Esophagus muscularis mucosa (tissue), 3 donors: ENCODE measurements around the gene TSPAN15.

Source experiments
- CTCF ChIP-seq, 3 experiments: fragments of 200-600 bp in 2 of 3; fragments of 450-650 bp in 1 of 3; sonication (generic) in 2 of 3; IDR thresholded peaks; one replicate each; pipeline ENCODE4 v1.5.1; 2017 to 2019; ENCODE audit warnings: antibody characterized with exemption in 3 of 3, mild to moderate bottlenecking in 2 of 3, moderate library complexity in 1 of 3
- POLR2A ChIP-seq: fragments of 450-650 bp; IDR thresholded peaks from one replicate; pipeline ENCODE4 v1.6.1; 2017; ENCODE audit warnings: antibody characterized with exemption, moderate library complexity, mild to moderate bottlenecking, low read depth

GRCh38 chr10:69422676-69423075 is 28.6 kb upstream of the TSPAN15 start:
- no peak for TF ChIP-seq CTCF (IDR thresholded peaks at IDR 0.05)
- no peak for TF ChIP-seq POLR2A
